ENCODE results near the gene FSCN2. TPM values are rescaled to one million over a fixed set of nuclear protein-coding genes. Genes with fewer than 3 reads are reported as not detected.

Gene FSCN2
- polyA plus RNA-seq, 1 donor (not counting 4 experiments of a cell fraction or from before 2014, with no cell fraction given): not detected

DNA sequence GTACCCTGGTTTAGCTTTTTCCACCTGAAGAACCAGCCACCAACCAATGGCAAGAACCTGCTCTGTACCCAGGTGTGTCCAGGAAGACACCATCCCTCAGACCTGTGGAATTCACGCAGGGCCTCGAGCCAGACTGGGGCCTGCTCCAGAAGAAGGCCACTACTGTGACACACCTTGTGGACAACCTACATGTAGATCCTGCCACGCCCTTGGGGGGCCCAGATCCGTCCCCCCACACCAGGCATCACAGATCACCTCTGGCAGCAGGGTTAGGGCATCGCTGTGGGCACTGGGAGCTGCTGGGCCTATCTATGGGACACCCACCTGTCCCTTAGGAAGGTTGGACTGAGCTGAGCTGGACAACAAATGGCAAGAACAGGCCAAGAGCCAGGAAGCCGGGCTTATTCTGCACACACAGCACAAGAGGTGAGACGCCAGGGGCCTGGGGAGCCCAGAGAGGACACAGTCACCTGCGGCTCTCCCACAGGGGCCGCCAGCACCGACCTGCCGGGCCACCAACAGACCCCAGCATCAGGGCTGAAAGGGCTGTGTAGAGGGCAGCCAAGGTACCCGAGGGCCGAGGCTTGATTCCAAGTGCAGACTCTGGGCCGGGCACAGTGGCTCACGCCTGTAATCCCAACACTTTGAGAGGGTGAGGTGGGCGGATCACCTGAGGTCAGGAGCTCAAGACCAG is 16.3 kb downstream of the FSCN2 start:
- Histone ChIP-seq H3K36me3 (ENCODE audit: control insufficient read depth in 2 of 2, extremely low read depth in 1 of 2, insufficient read depth in 2 of 2, low read length in 2 of 2) (peaks cover 29 to 36% of the 10 kb centered on the region in 2 experiments), H3K4me1 (ENCODE audit: control insufficient read depth, extremely low read depth, insufficient read depth, low read length) (no peaks in the 10 kb centered on the region), H3K9me3 (ENCODE audit: control insufficient read depth, low read depth, low read length) (no peaks in the 10 kb centered on the region), H3K27me3 (ENCODE audit: control insufficient read depth, extremely low read depth, insufficient read depth, low read length) (no peaks in the 10 kb centered on the region), H3K27ac (ENCODE audit: control insufficient read depth, insufficient read depth, low read length) (no peak overlapping the region), H3K9me1 (ENCODE audit: control insufficient read depth, extremely low read depth, insufficient read depth, low read length) (no peaks in the 10 kb centered on the region), H3K4me3 (ENCODE audit: control insufficient read depth in 2 of 3, extremely low read depth in 1 of 3, insufficient read depth in 2 of 3, low read depth in 1 of 3, low read length in 3 of 3) (no peak overlapping the region), H2AFZ (ENCODE audit: control insufficient read depth, low read length) (no peak overlapping the region), H4K20me1 (ENCODE audit: control insufficient read depth, extremely low read depth, insufficient read depth, low read length) (no peaks in the 10 kb centered on the region), H3K79me2 (ENCODE audit: control insufficient read depth, insufficient read depth, low read length) (peaks cover 2% of the 10 kb centered on the region), H3K9ac (ENCODE audit: control insufficient read depth, extremely low read depth, insufficient read depth, low read length) (no peak overlapping the region), H3K4me2 (ENCODE audit: control insufficient read depth, extremely low read depth, insufficient read depth, low read depth, low read length) (no peak overlapping the region)
- TF ChIP-seq, protein P1, sequence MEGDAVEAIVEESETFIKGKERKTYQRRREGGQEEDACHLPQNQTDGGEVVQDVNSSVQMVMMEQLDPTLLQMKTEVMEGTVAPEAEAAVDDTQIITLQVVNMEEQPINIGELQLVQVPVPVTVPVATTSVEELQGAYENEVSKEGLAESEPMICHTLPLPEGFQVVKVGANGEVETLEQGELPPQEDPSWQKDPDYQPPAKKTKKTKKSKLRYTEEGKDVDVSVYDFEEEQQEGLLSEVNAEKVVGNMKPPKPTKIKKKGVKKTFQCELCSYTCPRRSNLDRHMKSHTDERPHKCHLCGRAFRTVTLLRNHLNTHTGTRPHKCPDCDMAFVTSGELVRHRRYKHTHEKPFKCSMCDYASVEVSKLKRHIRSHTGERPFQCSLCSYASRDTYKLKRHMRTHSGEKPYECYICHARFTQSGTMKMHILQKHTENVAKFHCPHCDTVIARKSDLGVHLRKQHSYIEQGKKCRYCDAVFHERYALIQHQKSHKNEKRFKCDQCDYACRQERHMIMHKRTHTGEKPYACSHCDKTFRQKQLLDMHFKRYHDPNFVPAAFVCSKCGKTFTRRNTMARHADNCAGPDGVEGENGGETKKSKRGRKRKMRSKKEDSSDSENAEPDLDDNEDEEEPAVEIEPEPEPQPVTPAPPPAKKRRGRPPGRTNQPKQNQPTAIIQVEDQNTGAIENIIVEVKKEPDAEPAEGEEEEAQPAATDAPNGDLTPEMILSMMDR (optimal IDR thresholded peaks at IDR 0.05 in 1 of 3, IDR thresholded peaks at IDR 0.05 in 1 of 3, conservative IDR thresholded peaks at IDR 0.05 in 1 of 3; ENCODE audit: extremely low read depth in 1 of 3, insufficient read depth in 2 of 3, low read length in 3 of 3): no peak
- no peak for TF ChIP-seq EZH2 (IDR thresholded peaks at IDR 0.05; ENCODE audit: low read length)
- DNase-seq (ENCODE audit: low read depth, low spot score) (no peak), FAIRE-seq (no peak)
- dilution Hi-C loops (cut with MboI; ENCODE audit: extremely low pct_ligation_motif_present, low sequenced_read_pairs): no loop called here

DNA sequence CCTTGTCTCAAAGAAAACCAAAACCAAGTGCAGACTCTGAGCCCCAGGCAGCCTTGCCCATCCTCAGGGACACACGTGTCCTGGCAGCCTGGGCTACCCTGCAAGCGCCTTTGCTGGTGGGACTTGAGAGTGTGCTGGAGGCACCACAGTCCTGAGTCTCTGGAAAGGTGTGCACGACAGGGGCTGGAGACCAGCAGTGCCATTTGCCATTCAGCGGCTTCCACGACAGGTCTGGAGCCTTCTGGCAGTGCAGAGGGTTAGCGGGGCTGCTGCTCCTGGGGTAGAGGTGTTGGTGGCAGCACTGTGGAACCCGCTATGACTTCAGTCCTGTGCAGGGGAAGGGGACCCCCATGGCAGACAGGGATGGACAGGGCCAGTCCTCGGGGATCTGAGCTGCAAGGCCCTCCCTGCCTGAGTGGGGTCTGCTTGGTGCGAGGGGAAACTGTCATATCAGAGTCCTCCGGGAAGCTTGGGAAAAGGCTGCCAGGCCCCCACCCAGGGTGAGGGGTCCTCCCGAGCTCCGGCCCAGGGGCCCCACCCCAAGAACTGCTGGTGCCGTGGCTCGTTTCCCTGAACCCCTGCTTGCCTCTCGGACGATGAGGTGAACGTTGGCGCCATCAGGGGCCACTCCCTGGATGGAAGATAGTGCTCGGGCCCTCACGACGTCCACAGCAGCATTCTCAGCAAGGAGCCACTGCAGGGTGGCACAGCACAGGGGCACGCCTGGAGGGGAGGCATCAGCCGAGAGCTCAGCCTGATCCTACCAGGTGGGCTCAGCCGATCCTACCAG is 17.2 kb downstream of the FSCN2 start:
- DNase-seq (ENCODE audit: low read depth, low spot score) (no peak), FAIRE-seq (no peak)
- H3K9ac ChIP-seq (ENCODE audit: control insufficient read depth, extremely low read depth, insufficient read depth, low read length): no peak overlapping the region
- no peaks in the 10 kb centered on the region for H3K27me3 ChIP-seq (ENCODE audit: control insufficient read depth, extremely low read depth, insufficient read depth, low read length)
- H3K36me3 ChIP-seq (ENCODE audit: control insufficient read depth in 2 of 2, extremely low read depth in 1 of 2, insufficient read depth in 2 of 2, low read length in 2 of 2): peaks cover 37 to 38% of the 10 kb centered on the region in 2 experiments
- no peak overlapping the region for H3K27ac ChIP-seq (ENCODE audit: control insufficient read depth, insufficient read depth, low read length)
- H3K9me3 ChIP-seq (ENCODE audit: control insufficient read depth, low read depth, low read length): no peaks in the 10 kb centered on the region
- H3K4me3 ChIP-seq (ENCODE audit: control insufficient read depth in 2 of 3, extremely low read depth in 1 of 3, insufficient read depth in 2 of 3, low read depth in 1 of 3, low read length in 3 of 3): no peak overlapping the region
- H3K9me1 ChIP-seq (ENCODE audit: control insufficient read depth, extremely low read depth, insufficient read depth, low read length): no peaks in the 10 kb centered on the region
- no peaks in the 10 kb centered on the region for H3K4me1 ChIP-seq (ENCODE audit: control insufficient read depth, extremely low read depth, insufficient read depth, low read length)
- TF ChIP-seq, protein P1 (optimal IDR thresholded peaks at IDR 0.05 in 1 of 3, IDR thresholded peaks at IDR 0.05 in 1 of 3, conservative IDR thresholded peaks at IDR 0.05 in 1 of 3; ENCODE audit: extremely low read depth in 1 of 3, insufficient read depth in 2 of 3, low read length in 3 of 3): no peak
- no peak for TF ChIP-seq EZH2 (IDR thresholded peaks at IDR 0.05; ENCODE audit: low read length)
- dilution Hi-C loops (cut with MboI; ENCODE audit: extremely low pct_ligation_motif_present, low sequenced_read_pairs): no loop called here
- H3K4me2 ChIP-seq (ENCODE audit: control insufficient read depth, extremely low read depth, insufficient read depth, low read depth, low read length): no peak overlapping the region
- H2AFZ ChIP-seq (ENCODE audit: control insufficient read depth, low read length): no peak overlapping the region
- no peaks in the 10 kb centered on the region for H4K20me1 ChIP-seq (ENCODE audit: control insufficient read depth, extremely low read depth, insufficient read depth, low read length)
- H3K79me2 ChIP-seq (ENCODE audit: control insufficient read depth, insufficient read depth, low read length): peaks cover 9% of the 10 kb centered on the region
